ENCODE results near the gene RBM39.
"Not testable (repeated sequence)": the region's sequence is repeated elsewhere in the genome, so short reads cannot be mapped to it uniquely, and the experiment has no call there.

RBM39 gene

GRCh38 chr20:35731862-35732643 lies 10.0 kb downstream of the RBM39 start:
- Histone ChIP-seq H3K9ac (ENCODE audit: low read depth, low read length) (no peak overlapping the region), H3K27ac (ENCODE audit: low read length) (no peak overlapping the region), H3K9me3 (ENCODE audit: insufficient read depth, low read depth, low read length) (no peaks in the 10 kb centered on the region), H3K4me3 (ENCODE audit: low read length) (no peak overlapping the region), H3K27me3 (ENCODE audit: insufficient read depth, low read length) (no peaks in the 10 kb centered on the region), H3K4me1 (ENCODE audit: insufficient read depth, low read length) (no peaks in the 10 kb centered on the region), H3K36me3 (ENCODE audit: insufficient read depth, low read depth, low read length) (peaks cover 99% of the 10 kb centered on the region)

- Histone ChIP-seq H3K36me3 (ENCODE audit: insufficient read depth, low read depth, low read length) (peaks cover 99% of the 10 kb centered on the region), H3K27ac (ENCODE audit: low read length) (no peak overlapping the region), H3K4me1 (ENCODE audit: insufficient read depth, low read length) (no peaks in the 10 kb centered on the region), H3K9ac (ENCODE audit: low read depth, low read length) (no peak overlapping the region), H3K4me3 (ENCODE audit: low read length) (no peak overlapping the region), H3K9me3 (ENCODE audit: insufficient read depth, low read depth, low read length) (no peaks in the 10 kb centered on the region), H3K27me3 (ENCODE audit: insufficient read depth, low read length) (no peaks in the 10 kb centered on the region)
Measured at GRCh38 chr20:35731469-35731788, 10.6 kb downstream of the RBM39 start.

GRCh38 chr20:35730583-35731468 lies 11.2 kb downstream of the RBM39 start:
- Histone ChIP-seq H3K36me3 (ENCODE audit: insufficient read depth, low read depth, low read length) (peaks cover 99% of the 10 kb centered on the region), H3K9me3 (ENCODE audit: insufficient read depth, low read depth, low read length) (no peaks in the 10 kb centered on the region), H3K9ac (ENCODE audit: low read depth, low read length) (no peak overlapping the region), H3K4me1 (ENCODE audit: insufficient read depth, low read length) (no peaks in the 10 kb centered on the region), H3K27ac (ENCODE audit: low read length) (no peak overlapping the region), H3K4me3 (ENCODE audit: low read length) (no peak overlapping the region), H3K27me3 (ENCODE audit: insufficient read depth, low read length) (no peaks in the 10 kb centered on the region)

GRCh38 chr20:35729836-35730582 lies 12.1 kb downstream of the RBM39 start:
- Histone ChIP-seq H3K9me3 (ENCODE audit: insufficient read depth, low read depth, low read length) (no peaks in the 10 kb centered on the region), H3K36me3 (ENCODE audit: insufficient read depth, low read depth, low read length) (peaks cover 99% of the 10 kb centered on the region), H3K27me3 (ENCODE audit: insufficient read depth, low read length) (no peaks in the 10 kb centered on the region), H3K4me1 (ENCODE audit: insufficient read depth, low read length) (no peaks in the 10 kb centered on the region), H3K4me3 (ENCODE audit: low read length) (no peak overlapping the region), H3K9ac (ENCODE audit: low read depth, low read length) (no peak overlapping the region), H3K27ac (ENCODE audit: low read length) (no peak overlapping the region)

- no peaks in the 10 kb centered on the region for H3K27me3 ChIP-seq (ENCODE audit: insufficient read depth, low read length)
- H3K27ac ChIP-seq (ENCODE audit: low read length): no peak overlapping the region
- H3K9me3 ChIP-seq (ENCODE audit: insufficient read depth, low read depth, low read length): no peaks in the 10 kb centered on the region
- no peak overlapping the region for H3K9ac ChIP-seq (ENCODE audit: low read depth, low read length)
- H3K4me3 ChIP-seq (ENCODE audit: low read length): no peak overlapping the region
- no peaks in the 10 kb centered on the region for H3K4me1 ChIP-seq (ENCODE audit: insufficient read depth, low read length)
- H3K36me3 ChIP-seq (ENCODE audit: insufficient read depth, low read depth, low read length): peaks cover 99% of the 10 kb centered on the region
Measured at GRCh38 chr20:35729283-35729807, 12.7 kb downstream of the RBM39 start.

- H3K36me3 ChIP-seq (ENCODE audit: insufficient read depth, low read depth, low read length): peaks cover 99% of the 10 kb centered on the region
Measured at GRCh38 chr20:35726842-35727711, 15.0 kb downstream of the RBM39 start.

GRCh38 chr20:35724321-35725230 lies 17.5 kb downstream of the RBM39 start:
- H3K4me1 ChIP-seq (ENCODE audit: insufficient read depth, low read length): no peaks in the 10 kb centered on the region
- no peak overlapping the region for H3K27ac ChIP-seq (ENCODE audit: low read length)
- no peaks in the 10 kb centered on the region for H3K27me3 ChIP-seq (ENCODE audit: insufficient read depth, low read length)
- peaks cover 99% of the 10 kb centered on the region for H3K36me3 ChIP-seq (ENCODE audit: insufficient read depth, low read depth, low read length)
- H3K9ac ChIP-seq (ENCODE audit: low read depth, low read length): no peak overlapping the region
- H3K4me3 ChIP-seq (ENCODE audit: low read length): no peak overlapping the region
- no peaks in the 10 kb centered on the region for H3K9me3 ChIP-seq (ENCODE audit: insufficient read depth, low read depth, low read length)

More at GRCh38 chr20:35726842-35727711, 15.0 kb downstream of the RBM39 start:
- Histone ChIP-seq H3K9me3 (ENCODE audit: insufficient read depth, low read depth, low read length) (no peaks in the 10 kb centered on the region), H3K27me3 (ENCODE audit: insufficient read depth, low read length) (no peaks in the 10 kb centered on the region), H3K27ac (ENCODE audit: low read length) (no peak overlapping the region), H3K9ac (ENCODE audit: low read depth, low read length) (no peak overlapping the region), H3K4me1 (ENCODE audit: insufficient read depth, low read length) (no peaks in the 10 kb centered on the region), H3K4me3 (ENCODE audit: low read length) (no peak overlapping the region)

GRCh38 chr20:35723652-35724320 lies 18.3 kb downstream of the RBM39 start:
- not testable (repeated sequence) for H3K27me3 ChIP-seq (ENCODE audit: insufficient read depth, low read length); H3K27ac ChIP-seq (ENCODE audit: low read length); H3K4me1 ChIP-seq (ENCODE audit: insufficient read depth, low read length); H3K4me3 ChIP-seq (ENCODE audit: low read length); H3K9ac ChIP-seq (ENCODE audit: low read depth, low read length); H3K9me3 ChIP-seq (ENCODE audit: insufficient read depth, low read depth, low read length)
- peaks cover 99% of the 10 kb centered on the region for H3K36me3 ChIP-seq (ENCODE audit: insufficient read depth, low read depth, low read length)

GRCh38 chr20:35723275-35723639 lies 18.8 kb downstream of the RBM39 start:
- not testable (repeated sequence) for H3K4me1 ChIP-seq (ENCODE audit: insufficient read depth, low read length); H3K27ac ChIP-seq (ENCODE audit: low read length); H3K4me3 ChIP-seq (ENCODE audit: low read length); H3K9ac ChIP-seq (ENCODE audit: low read depth, low read length); H3K27me3 ChIP-seq (ENCODE audit: insufficient read depth, low read length); H3K9me3 ChIP-seq (ENCODE audit: insufficient read depth, low read depth, low read length)
- peaks cover 99% of the 10 kb centered on the region for H3K36me3 ChIP-seq (ENCODE audit: insufficient read depth, low read depth, low read length)

GRCh38 chr20:35721621-35722020 lies 20.4 kb downstream of the RBM39 start:
- Histone ChIP-seq H3K4me1 (ENCODE audit: insufficient read depth, low read length) (no peaks in the 10 kb centered on the region), H3K27me3 (ENCODE audit: insufficient read depth, low read length) (no peaks in the 10 kb centered on the region), H3K9me3 (ENCODE audit: insufficient read depth, low read depth, low read length) (no peaks in the 10 kb centered on the region), H3K4me3 (ENCODE audit: low read length) (no peak overlapping the region), H3K9ac (ENCODE audit: low read depth, low read length) (no peak overlapping the region), H3K36me3 (ENCODE audit: insufficient read depth, low read depth, low read length) (peaks cover 100% of the 10 kb centered on the region), H3K27ac (ENCODE audit: low read length) (no peak overlapping the region)

Measured in iPS-20b (cell line).